ENCODE data around the gene TCEAL8.

Gene TCEAL8

DNA sequence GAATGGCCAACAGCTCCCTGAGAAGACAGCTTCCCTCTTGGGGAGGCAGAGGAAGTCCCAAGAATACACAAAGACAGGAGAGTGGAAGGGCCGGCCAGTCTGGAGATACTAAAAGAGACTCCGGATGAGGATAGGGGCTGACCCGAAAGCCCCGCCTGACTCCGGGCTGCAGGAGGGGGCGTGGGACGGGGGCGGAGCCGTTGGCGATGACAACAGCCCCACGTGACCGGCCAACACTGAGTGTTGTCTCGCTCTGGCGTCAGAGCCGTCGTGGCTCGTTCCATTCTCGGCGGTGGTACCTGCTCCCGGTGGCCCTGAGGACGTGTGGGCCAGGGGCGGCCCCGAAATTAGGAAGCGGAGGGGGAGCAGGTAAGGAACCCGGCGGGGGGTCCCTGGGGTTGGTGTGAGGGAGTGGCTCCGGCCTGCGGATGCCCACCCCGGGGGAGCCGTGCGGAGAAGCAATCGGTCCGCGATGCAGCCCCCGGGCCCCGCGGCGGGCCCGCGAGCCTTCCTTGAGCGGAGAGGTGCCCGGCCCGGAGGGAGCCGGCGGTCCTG, 40.0 kb downstream of the TCEAL8 start, which contains the start of gene BEX4:
Gene BEX4 (plus strand): TSS at position 239 of the 555 bp plus-strand sequence. CDS start 1,046 bp downstream, outside the sequence.
- DNase-seq = peak; percentile 81 to 84

DNA sequence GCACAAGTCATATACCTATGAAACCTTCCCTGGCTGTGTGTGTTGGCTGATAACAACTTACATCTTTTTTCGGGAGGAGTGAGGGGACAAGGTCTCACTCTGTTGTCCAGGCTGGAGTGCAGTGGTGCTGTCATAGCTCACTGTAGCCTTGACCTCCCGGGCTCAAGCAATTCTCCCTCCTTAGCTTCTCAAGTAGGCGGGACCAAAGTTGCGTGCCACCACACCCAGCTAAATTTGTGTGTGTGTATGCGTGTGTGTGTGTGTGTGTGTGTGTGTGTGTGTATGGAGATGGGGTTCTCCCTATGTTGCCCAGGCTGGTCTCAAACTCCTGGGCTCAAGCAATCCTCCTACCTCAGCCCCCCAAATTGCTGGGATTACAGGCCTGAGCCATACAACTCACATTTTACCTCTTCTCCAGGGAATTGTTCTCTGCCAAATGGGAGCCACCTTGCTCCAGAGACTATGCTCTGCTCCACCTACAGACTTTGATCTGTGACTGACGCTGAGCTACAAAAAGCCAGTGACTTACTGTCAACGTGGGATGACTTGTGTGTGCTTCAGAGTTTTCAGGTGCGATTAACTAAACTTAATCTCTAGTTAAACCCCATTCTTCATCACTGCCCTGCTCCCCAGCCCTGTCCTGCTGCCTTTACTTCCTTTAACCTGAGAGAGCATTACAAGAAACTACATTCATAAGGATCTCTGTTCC, 42.1 kb downstream of the TCEAL8 start:
- DNase-seq = no peak

DNA sequence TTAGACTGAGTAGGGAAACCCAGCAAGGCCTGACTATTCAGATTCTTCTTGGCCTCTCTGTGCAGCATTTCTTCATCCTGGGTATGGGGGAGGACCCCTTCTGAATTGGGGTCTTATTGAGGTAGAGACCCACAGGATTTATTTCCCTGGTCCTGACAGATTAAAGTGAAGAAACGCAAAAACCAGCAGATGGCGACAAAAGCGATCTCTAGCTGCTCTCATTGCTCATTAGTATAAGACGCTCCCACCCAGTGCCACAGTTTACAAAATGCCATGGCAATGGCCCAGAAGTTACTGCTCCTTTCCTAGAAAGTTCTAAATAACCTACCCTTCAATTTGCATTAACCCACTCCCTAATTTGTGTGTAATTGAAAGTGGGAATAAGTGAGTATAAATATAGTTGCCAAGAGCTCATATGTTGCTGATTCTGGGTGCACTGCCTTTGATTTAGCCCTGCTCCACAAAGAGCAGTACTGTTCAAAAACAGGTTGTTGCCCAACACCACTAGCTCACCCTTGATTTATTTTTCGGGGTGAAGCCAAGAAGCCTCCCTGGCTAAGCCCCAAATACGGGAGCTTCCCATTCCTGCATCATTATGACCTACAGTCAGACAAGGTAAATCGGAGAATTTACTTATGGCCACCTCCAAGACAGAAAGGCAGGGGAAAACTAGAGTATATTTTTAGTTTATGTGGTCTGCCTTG, 43.8 kb downstream of the TCEAL8 start:
- DNase-seq = peak; percentile 36 to 61

DNA sequence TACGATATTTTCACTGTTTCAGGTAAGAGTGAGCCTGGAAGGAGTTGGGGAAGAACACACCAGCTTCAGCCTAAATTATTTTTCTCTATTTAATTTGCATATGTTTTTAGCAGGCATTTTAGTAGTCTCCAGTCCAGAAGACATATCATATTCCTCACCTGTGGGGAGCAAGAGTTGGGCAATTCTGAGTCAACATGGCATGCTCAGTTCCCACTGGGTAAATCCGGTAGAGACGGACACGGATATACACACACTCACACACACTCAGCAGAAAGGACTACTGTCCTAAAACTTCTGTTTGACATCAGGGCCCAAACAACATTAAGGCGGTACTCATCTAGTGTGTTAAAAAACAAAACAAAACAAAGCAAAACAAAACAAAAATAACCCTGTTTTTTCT, 44.9 kb downstream of the TCEAL8 start:
- no peak for DNase-seq
